GM21737 (cell line): ENCODE data around the gene NARS2.
"Not testable (repeated sequence)": the region's sequence is repeated elsewhere in the genome, so short reads cannot be mapped to it uniquely, and the experiment has no call there.

ENCODE experiments used
- ATAC-seq: cut with Tn5 transposase; IDR thresholded peaks from one replicate; pipeline ENCODE4 v1.9.1; 2021; ENCODE audit warnings: mild to moderate bottlenecking, moderate library complexity; ENCODE audit not compliant: unreplicated experiment

The NARS2 gene

DNA sequence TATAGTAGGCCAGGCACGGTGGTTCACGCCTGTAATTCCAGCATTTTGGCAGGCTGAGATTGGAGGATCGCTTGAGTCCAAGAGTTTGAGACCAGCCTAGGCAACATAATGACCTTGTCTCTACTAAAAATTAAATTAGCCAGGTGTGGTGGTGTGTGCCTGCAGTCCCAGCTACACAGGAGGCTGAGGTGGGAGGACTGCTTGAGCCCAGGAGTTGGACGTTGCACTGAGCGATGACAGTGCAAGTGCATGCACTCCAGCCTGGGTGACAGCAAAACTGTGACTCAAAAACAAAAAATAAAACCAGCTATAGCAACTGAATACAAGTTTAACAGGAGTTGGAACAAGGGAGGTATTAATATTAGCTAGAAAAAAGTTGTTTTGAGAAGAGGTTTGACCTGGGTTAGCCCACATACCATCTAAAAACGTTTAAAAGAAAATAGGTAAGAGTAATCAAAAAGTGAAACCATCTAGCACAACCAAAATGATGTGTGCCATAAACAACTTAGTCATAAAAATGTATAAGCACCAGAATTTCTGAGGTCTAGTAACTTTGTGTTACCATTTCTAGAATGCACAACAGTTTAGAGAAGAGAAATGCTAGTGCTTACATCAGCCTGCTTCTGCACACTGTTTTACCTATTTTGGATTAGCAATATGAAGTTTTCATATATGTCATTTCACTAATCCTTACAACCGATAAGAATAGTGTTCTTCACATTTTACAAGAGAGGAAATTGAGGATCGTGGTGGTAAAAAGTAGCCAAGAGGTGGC is 26.5 kb downstream of the NARS2 start:
- no peak for ATAC-seq

DNA sequence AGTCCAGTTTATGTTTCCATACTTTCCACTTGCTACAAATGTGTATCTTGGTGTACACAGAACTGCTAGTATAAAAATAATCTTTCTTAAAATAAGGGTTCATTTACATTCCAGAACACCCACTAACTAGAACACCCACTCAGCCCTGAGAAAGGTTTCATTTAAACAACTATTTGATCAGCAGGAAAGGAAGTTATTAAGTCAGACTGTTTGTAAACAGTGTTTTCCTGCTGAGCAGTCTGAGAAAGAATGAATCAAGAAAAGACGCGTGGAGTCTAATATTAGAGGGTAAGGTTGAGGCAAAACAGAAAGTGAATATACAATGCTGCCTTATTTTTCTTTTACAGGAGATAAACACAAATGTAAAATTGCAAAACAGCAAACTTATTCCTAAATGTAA is 32.7 kb downstream of the NARS2 start:
- ATAC-seq = no peak

DNA sequence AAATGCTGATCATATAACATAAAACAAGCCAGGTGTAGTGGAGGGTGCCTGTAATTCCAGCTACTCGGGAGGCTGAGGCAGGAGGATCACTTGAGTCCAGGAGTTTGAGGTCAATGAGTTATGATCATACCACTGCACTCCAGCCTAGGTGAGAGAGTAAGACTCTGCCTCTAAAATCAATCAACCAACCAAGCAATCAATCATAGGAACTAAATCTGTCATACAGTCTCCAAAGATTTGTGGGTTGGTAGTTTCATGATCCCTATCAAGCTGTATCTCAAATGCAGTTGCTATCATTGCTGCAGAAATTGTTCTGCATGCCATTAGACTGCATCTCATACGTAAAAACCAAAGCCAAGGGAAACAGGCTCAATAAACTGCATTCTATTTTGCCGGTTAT is 33.1 kb downstream of the NARS2 start:
- ATAC-seq = no peak

DNA sequence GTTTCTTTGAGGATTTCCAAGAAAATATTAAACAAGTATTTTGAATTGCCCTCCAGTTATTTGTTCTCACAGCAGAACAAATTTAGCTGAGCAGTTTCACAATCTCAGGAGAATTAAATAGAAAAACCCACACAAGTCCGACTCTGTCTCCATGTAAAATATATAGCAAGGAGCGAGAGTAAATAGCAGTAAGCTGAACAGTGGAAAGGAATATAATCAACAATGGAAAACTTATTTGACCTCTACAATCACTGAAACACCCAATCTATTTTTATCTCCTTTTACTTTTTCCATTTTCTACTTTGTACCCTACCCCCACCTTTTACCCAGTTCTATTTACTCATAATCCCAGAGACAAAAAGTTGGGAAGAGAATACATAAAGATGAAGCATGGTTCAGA is 34.4 kb downstream of the NARS2 start:
- ATAC-seq = no peak

DNA sequence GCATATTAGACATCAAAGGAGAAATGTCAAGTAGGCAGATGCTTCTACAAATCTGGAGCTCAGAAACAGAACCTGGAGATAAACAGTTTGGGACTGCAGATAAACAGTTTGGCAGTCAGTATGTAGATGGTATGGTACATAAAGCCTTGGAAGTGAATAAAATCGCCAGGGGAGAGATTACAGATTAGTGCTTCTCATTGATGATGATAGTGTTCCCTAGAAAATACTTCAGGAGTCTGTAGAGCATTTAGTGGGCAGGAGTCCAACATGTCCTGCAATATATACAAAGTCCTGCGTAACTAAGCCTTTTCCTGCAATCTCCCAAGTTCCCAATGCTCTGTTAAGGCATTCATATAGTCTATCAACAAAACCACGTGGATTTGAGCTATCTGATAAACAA is 35.2 kb downstream of the NARS2 start:
- ATAC-seq = no peak

DNA sequence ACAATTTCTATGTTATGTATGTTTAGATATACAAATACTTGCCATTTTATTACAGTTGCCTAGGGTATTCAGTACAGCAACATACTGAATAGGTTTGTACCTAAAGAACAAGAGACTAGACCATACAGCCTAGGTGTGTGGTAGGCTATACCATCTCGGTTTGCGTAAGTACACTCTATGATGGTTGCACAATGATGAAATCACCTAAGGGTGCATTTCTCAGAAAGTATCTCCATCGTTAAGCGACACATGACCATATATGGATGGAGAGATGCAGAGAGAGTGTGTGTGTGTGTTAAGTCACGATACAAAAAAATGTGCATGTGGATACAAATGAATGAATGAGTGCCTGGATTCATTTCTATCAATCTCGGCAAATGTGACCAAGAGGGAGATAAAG is 37.7 kb downstream of the NARS2 start:
- no peak for ATAC-seq

DNA sequence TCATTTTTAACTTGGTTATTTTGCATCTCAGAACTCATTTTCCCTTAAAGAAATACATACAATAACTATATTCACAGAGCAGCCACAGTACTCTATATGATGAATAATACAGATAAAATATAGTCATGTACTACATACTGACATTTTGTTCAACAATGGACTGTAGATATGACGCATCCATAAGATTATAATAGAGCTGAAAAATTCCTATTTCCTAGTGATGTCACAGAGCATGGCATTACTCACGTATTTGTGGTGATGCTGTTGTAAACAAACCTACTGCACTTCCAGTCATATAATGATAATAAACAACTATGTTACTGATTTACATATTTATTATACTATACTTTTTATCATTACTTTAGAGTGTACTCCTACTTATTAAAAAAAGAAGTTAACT is 38.7 kb downstream of the NARS2 start:
- no peak for ATAC-seq

DNA sequence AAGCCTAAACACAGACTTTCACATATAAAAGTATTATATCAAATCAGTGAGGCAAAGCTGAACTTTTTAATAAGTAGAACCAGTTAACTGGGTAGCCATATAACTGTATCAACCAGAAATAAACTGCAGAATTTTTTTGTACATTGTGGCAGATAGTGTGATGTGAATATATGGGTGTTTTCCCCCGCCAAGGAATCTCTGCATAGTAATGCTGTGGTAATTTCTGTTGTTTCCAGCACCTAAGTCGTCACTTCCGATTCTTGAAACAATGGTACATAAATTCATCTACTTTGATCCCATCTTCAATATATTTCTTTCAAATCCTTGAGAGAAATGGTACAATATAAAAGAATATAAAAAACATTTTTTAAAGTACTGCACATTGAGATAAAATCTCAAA is 39.6 kb downstream of the NARS2 start:
- no peak for ATAC-seq

DNA sequence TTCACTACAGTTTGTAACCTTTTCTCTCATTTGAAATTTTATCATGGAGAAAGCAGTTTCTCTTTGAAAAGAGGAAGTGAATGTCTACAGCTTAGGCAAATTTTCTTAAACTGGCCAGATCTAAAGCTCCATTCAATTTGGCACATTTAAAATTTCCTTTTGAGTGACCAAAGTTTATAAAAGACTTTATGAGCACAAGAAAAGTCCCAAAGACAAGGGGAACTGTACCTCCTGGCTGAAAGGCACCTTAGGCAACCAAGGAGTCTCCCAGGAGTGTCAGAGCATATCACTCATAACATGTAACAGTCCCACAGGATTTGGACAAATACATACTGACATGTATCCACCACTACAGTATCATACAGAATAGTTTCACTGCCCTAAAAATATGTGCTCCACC is 41.3 kb downstream of the NARS2 start:
- ATAC-seq = peak; percentile 41

DNA sequence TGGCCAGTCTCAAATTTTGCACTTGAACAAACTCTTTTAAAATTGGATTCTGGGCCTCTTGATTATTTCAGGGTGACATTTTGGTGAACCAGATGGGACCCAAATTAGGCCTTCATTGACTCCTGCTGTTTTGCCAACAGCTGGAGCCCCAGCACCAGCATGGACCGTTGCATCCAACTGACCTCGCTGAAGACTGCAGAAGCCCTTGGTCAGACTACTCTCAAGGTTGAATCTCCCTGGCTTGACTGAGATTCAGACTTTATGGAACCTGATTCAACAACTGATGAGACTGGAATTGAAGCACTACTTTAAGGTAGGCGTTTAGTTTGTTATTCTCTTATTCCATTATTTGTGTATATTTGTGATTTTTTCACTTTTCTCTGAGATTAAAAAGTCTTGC is 41.7 kb downstream of the NARS2 start:
- ATAC-seq = peak; percentile 58

DNA sequence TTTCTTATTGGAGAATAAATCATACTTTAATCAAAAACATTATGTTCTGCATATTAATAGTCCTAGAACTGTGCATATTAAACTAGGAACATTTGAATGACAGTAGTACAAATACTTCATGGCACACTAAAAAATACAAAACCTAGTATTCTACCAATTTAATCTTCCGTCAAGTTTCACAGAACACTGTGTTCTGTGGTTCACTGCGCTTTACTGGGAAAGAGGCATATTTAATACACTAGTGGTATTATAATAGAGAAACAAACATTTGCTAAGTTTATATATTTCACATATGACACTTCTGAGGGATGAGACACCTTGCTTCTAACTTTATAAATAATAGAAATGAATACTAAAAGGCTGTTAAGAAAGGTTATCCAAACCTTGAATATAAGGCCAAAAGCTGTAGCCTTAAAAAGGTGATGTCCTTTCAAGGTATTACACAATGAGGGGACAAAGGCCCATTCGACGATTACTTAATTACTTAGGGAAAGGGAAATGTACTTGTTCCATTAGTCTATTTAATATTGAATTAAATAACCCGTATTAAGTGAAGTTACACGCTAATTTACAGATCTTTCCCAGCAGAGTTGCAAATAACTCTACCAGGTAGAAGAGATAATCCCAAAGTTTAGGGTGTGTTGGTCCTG is 48.0 kb downstream of the NARS2 start:
- no peak for ATAC-seq

DNA sequence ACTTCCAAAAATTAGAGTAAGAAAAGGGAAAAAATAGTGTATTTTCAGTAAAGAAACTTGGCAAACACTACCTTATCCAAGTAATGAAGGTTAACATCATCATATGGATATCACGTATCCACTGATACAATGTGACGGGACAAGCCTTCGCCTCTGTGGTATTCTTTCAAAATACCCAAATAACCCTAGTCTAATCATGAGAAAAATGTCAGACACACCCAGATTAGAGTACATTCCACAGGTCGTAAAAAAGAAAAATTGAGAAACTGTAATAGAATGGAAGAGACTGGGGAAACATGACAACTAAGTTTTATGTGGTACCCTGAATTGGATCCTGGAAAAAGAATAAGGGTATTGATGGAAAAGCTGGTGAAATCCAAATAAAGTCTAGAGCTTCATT is 48.9 kb downstream of the NARS2 start:
- no peak for ATAC-seq

DNA sequence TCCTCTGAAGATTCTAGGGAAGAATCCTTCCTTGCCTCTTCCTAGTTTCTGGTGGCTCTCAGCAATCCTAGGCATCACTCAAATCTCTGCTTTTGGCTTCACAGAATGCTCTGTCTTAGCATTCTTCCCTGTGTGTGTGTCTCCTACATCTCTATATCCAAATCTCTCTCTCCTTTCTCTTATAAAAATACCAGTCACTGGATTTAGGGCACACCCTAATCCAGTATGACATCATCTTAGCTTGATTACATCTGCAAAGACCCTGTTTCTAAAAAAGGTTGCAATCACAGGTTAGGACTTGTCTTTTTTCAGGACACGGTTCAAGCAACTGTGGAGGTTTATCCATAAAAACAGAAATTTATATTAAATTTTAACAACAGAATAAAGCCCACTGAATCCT is 54.4 kb downstream of the NARS2 start:
- ATAC-seq = no peak

DNA sequence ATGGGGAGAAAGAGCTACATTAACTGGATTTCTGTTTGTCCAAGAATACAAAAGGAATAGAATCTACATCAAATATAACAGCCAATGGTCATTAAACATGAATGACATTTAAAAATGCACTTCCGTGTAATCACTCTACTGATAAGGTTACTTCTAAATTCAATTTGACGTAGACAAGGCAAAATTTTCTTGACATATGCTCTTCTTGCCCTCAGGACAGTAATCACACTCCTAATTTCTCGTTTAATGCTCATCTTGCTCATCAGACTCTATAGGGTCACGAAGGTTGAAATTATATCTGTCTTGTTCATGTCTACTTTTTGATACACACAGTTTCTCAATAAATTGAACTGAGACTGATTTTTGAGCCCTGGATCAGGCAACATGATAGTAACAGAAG is 58.4 kb downstream of the NARS2 start:
- no peak for ATAC-seq

DNA sequence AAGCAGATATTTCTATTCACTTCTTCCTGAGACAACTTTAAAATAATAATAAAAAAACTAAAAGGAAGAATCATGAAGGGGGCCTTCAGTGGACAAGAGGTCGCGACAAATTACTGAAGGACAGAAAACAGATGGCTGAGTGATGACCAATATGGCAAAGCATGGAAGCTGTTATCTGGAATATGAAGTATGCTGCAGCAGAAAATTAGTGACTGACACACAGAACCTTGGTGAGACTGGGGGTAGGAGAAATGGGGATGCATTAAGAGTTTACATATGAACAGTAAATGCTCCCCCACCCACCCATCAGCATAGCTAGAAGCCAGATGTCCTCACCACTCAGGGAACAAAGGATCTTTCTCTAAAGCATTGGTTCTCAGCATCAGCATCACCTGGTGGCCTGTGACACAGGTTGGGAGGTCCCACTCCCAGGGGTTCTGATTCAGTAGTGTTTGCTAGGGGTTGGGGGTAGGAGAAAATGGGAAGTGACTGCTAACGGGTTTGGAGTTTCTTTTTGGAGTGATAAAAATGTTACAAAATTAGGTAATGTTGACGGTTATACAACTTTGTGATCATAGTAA is 59.7 kb downstream of the NARS2 start:
- no peak for ATAC-seq

DNA sequence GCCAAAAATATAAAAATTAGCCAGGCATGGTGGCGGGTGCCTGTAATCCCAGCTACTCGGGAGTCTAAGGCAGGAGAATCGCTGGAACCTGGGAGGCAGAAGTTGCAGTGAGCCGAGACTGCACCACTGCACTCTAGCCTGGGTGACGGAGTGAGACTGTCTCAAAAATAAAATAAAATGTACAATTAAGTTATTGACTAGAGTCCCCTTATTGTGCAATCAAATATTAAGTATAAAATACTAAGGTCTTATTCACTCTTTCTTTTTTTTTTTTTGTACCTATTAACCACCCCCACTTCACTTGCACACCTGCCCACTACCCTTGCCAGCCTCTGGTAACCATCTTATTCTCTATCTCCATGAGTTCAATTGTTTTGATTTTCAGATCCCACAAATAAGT is 61.6 kb downstream of the NARS2 start:
- not testable (repeated sequence) for ATAC-seq

DNA sequence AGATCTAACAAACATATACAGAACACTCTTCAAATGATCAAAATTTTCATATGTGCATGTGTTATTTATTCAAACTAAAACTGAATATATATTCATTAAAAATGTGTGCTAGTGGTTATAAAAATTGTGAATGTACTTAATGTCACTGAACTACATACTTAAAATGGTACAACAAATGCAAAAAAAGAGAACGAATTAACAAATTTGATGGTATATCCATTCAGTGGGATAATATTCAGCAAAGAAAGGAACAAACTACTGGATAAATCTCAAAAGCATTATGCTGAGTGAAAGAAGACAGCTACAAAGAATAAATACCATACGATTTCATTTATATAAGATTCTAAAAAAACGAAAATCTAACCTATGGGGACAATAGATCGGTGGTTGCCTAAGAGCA is 64.1 kb downstream of the NARS2 start:
- ATAC-seq = no peak

DNA sequence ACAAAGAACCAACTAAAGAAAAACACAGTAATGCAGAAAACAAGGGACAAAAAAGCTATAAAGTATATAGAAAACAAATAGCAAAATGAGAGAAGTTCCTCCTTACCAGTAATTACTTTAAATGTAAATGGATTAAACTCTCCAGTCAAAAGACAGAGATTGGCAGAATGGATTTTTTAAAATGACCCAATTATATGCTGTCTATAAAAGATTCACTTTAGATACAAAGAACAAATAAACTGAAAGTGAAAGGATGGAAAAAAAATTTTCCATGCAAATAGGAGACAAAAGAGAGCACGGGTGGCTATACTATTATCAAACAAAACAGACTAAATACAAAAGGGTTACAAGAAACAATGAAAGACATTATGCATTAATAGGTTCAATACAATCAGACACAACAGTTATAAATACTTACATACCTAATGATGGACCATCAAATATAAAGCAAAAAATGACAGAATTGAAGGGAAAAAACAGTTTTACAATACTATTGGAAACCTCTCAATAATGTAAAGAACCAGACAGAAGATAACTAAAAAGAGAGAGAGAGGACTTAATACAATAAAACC is 64.6 kb downstream of the NARS2 start:
- ATAC-seq = no peak

DNA sequence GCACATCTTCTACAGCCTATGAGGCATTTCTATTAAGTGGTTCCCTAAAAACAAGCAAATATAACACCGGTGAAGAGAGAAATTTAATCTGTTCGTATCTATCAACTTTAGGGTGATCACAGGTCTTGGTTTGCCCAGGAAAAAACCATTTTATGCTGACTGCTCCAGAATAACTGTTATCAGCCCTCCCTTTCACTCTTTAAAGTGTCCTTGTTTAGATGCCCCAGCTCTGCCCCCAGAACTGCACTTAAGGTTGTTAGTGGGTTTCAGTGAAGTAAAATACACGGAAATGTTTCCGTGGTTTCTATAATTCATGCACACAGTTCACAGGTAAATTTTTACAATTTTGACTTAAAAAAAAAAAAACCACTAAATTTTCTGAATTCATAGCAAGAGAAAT is 70.0 kb downstream of the NARS2 start:
- ATAC-seq = no peak

DNA sequence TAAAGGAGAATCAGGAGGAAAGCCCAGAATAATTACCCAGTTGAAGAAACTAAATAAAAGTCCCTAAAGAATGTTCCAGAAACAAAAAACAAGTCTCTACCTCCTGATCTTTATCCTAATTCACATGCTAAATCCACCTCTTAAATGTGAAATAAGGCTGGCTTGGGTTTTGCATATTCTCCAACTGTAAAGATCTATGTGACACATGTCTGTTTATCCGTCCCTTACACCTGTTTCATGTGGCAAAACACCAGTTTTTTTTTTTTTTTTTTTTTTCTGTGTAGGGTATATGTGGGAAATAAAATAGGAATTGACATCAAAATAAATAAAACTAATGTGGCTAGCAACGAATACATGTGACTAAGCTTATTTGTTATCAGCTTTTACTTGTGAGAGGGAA is 70.5 kb downstream of the NARS2 start:
- no peak for ATAC-seq

DNA sequence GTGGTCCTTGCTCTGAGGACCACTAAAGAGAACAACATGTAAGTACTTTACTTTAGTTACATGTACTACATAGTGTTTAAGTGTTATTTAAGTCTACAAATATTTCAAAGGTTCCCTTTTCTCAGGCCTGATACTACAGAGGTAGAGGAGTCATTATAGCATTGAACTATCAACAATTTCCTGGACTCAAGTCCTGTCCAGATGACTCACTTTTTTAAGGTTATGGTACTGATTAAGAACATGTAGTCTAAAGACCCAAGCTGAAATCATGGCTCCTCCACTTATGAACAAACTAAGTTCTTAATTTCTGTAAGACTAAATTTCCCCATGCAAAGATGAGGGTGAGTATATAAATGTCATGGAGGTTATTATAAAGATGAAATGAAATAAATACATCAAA is 74.7 kb downstream of the NARS2 start:
- no peak for ATAC-seq

DNA sequence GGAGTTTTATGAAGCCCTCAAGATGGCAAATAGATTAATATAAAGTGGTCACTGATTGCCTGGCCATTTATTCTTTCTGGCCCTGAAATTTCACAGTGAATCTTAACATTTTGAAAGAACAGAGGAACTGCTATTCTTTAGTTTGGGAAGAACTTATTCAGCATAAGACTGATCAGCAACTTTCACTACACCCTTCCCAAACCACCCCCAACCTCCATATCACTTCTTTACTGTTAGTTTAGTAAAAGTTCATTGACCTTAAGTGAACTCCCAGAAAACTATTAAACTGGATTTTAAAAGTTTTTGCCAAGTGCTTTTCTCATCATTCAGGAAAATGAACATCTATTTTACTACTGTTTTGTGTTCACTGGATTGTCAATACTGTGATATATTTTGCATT is 77.4 kb downstream of the NARS2 start:
- no peak for ATAC-seq
